OCI-LY1 (cell line): ENCODE data around the gene ZBED2.

Experiments
- CTCF ChIP-seq: fragments of 200-600 bp; sonication (generic), shearing (Covaris generic); IDR thresholded peaks from 2 replicates; pipeline ENCODE4 v1.5.1; 2017; ENCODE audit warnings: mild to moderate bottlenecking, antibody characterized with exemption, low read length, moderate library complexity, mixed read lengths
- EZH2 ChIP-seq: fragments of 200-600 bp; sonication (generic), shearing (Covaris generic); IDR thresholded peaks from 2 replicates; pipeline ENCODE4 v1.8.0; 2017; ENCODE audit warnings: borderline replicate concordance, mixed run types, mild to moderate bottlenecking, antibody characterized with exemption, low read length, moderate library complexity, mixed read lengths

- TF ChIP-seq CTCF (no peak), EZH2 (no peak)
Observed at GRCh38 chr3:111619833-111620232, 24.7 kb upstream of the ZBED2 start.
